Activated CD8-positive, alpha-beta memory T cell treated with anti-CD3 and anti-CD28 coated beads, Interleukin-2, amount 10 ng/mL, durations not matched to agents 7 days and 5 days (primary cell): ENCODE data around the gene SVOP. TPM values are rescaled to one million over a fixed set of nuclear protein-coding genes. Genes with fewer than 3 reads are reported as not detected.
"Not testable (repeated sequence)": the region's sequence is repeated elsewhere in the genome, so short reads cannot be mapped to it uniquely, and the experiment has no call there.

ENCODE experiments used
- ATAC-seq: fragments of 150-1000 bp; cut with Tn5 transposase; one replicate; pipeline ENCODE4 v1.10.0; 2021; ENCODE audit warnings: moderate library complexity
- CTCF ChIA-PET: fragments of 350-600 bp; sonication (Branson Sonifier 250); formaldehyde crosslinking; loops from one replicate; lab custom pipeline; 2021; ENCODE audit warnings: antibody characterized with exemption; lab: Charles Lee
- DNase-seq: peaks from one replicate; pipeline ENCODE4 v3.0.0-alpha.2; 2020
- H3K27ac Mint-ChIP-seq: one replicate; pipeline ENCODE4 v1.8.0; 2021; ENCODE audit warnings: mild to moderate bottlenecking, mixed read lengths
- H3K27me3 Mint-ChIP-seq: one replicate; pipeline ENCODE4 v1.8.0; 2021; ENCODE audit warnings: mixed read lengths
- H3K36me3 Mint-ChIP-seq: one replicate; pipeline ENCODE4 v1.8.0; 2021; ENCODE audit warnings: mild to moderate bottlenecking, mixed read lengths
- H3K4me1 Mint-ChIP-seq: one replicate; pipeline ENCODE4 v1.8.0; 2021; ENCODE audit warnings: mixed read lengths
- H3K4me3 Mint-ChIP-seq: one replicate; pipeline ENCODE4 v1.8.0; 2021; ENCODE audit warnings: mild to moderate bottlenecking, moderate library complexity, mixed read lengths
- H3K9me3 Mint-ChIP-seq: one replicate; pipeline ENCODE4 v1.8.0; 2022; ENCODE audit warnings: low read depth, mixed read lengths
- total RNA-seq, 2 experiments: library from RNA; stranded (reverse); gene quantifications; one replicate each; pipeline ENCODE4 v1.2.3, GENCODE V29; 2021

Gene SVOP, protein sequence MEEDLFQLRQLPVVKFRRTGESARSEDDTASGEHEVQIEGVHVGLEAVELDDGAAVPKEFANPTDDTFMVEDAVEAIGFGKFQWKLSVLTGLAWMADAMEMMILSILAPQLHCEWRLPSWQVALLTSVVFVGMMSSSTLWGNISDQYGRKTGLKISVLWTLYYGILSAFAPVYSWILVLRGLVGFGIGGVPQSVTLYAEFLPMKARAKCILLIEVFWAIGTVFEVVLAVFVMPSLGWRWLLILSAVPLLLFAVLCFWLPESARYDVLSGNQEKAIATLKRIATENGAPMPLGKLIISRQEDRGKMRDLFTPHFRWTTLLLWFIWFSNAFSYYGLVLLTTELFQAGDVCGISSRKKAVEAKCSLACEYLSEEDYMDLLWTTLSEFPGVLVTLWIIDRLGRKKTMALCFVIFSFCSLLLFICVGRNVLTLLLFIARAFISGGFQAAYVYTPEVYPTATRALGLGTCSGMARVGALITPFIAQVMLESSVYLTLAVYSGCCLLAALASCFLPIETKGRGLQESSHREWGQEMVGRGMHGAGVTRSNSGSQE
- total RNA-seq: not detected

DNA sequence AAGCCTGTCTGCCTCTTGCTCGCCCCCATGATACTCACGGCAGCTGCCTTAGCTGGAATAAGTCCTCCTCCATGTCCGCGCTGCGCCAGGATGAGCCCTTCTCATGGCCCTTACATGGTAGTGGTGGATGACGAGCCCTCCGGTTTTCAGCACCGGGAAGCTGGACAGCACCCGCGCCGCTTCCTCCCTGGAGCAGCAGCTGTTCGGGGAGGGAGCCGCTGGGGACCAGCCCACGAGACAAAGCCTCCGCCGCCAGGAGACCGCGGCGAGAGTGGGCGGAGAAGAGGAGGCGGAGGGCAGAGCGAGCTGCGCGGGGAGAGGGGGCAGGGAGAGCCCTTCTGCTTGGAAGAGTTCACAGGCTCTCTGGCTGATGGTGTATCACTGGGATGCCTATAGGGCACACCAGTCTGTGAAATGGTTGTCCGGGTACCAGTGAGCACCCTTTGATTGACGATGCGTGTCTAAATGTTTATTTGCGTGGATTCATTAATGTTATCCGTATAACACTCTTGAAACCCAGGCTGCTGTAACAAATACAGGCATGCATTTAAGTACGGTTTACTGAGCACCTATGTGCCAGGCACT, at the start of gene SVOP:
Gene SVOP, minus strand, starts transcription at position 273 of the 585 bp plus-strand sequence. Its CDS starts 200 bp downstream, at position 73.
- no peaks in the 10 kb centered on the region for H3K9me3 Mint-ChIP-seq
- DNase-seq (peak; percentile 47), ATAC-seq (no peak)
- H3K4me1 Mint-ChIP-seq: no peaks in the 10 kb centered on the region
- no peak within 1 kb of the TSS for H3K27ac Mint-ChIP-seq
- H3K4me3 Mint-ChIP-seq: no peak within 1 kb of the TSS
- CTCF ChIA-PET: no interaction called here
- H3K36me3 Mint-ChIP-seq: no peaks in the 10 kb centered on the region
- peaks cover 30% of the 10 kb centered on the region for H3K27me3 Mint-ChIP-seq

DNA sequence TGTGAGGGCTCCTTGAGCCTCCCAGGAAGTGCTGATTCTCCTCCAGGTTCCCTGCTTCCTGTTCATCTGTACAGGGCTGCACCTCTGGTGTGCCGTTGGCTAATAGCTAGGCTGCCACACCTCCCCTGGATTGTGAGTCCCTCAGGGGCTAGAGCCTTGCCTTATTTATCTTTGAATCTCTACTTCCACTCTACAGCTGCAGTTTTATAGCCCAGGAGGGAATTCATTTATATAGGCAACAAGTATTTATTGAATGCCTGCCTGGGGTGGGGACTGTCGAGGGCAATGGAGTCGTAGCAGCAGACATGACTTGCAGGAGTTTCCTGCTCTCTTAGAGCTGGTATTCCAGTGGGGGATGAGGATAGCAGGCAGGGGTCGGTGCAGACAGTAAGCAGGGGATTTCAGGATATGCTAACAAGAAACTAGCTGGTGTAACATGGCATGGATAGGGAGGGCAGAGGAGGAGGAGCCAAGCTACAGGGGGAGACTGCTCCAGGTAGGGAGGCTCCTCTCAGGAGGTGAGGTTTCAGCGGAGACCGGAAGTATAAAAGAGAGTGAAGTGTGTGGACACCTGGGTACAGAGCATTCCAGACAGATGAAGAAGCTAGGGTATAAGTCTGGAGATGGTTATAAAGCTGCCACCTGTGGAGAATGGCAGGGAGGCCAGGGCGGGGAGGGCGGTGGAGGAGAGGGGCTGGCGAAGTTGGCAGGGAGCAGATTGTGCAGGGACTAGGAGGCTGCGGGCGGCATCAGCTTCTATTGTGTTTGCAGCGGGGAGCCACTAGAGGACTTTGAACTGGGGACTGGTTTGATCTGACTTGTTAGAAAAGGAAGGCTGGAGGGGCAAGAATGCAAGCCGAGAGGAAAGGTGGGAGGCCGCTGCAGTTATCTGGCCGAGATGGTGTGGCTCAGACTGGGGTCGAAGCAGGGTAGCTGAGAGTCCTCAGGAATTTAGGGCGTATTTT, 48.7 kb upstream of the SVOP start:
- CTCF ChIA-PET: interaction anchor here (2.6 kb wide), 1 partner anchor 23 kb away, joined by 11 read pairs; the partner anchor contains the start of gene ALKBH2
- Mint-ChIP-seq H3K4me1 (no peaks in the 10 kb centered on the region), H3K27ac (no peak overlapping the region), H3K27me3 (no peaks in the 10 kb centered on the region), H3K9me3 (no peaks in the 10 kb centered on the region), H3K36me3 (peaks cover 6% of the 10 kb centered on the region), H3K4me3 (no peak overlapping the region)
- ATAC-seq (no peak), DNase-seq (no peak)

DNA sequence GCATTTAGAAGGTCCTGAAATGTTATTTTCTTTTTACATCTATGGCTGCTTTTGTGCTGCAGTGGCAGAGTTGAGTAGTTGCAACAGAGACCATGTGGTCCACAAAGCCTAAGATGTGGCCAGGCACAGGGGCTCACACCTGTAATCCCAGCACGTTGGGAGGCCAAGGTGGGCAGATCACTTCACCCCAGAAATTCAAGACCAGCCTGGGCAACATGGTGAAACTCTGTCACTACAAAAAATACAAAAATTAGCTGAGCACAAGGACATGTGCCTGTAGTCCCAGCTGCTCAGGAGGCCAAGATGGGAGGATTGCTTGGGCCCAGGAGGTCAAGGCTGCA, 45.0 kb upstream of the SVOP start:
- Mint-ChIP-seq H3K27me3 (no peaks in the 10 kb centered on the region), H3K4me3 (no peak overlapping the region), H3K4me1 (peaks cover 3% of the 10 kb centered on the region), H3K9me3 (no peaks in the 10 kb centered on the region), H3K36me3 (peaks cover 2% of the 10 kb centered on the region), H3K27ac (no peak overlapping the region)
- ATAC-seq (no peak), DNase-seq (no peak)
- CTCF ChIA-PET: no interaction called here

DNA sequence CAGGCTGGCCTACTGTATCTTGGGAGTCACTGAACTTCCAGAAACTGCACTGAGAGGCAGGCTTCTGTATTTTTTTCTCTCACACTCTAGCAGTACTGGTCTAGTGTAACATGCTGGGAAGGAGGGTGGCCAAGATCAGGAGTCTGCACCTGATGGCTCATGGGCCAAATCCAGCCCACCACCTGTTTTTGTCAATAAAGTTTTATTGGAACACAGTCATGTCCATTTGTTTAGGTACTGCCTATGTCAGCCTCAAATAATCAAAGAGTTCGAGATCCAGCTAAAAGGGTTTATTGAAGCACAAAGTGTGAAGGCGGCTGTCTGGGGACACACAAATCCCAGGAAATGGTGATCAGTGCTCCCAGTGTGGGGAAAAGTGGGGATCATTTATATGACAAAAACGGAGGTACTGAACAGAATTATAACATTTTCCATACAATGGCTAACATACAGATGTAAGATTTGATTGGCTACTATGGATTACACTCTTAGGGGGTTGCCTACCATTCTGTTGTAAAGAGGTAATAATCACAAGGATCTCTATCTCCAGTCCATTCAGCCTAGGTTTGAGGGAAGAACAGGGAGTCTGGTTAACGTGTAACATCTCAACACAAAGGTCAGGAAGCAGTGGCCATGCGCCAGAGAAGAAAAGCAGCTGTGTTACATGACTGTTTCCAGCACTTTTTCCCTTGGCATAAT, 44.4 kb upstream of the SVOP start:
- peaks cover 2% of the 10 kb centered on the region for H3K36me3 Mint-ChIP-seq
- ATAC-seq (no peak), DNase-seq (no peak)
- no peak overlapping the region for H3K27ac Mint-ChIP-seq
- CTCF ChIA-PET: no interaction called here
- peaks cover 3% of the 10 kb centered on the region for H3K4me1 Mint-ChIP-seq
- H3K9me3 Mint-ChIP-seq: no peaks in the 10 kb centered on the region
- no peaks in the 10 kb centered on the region for H3K27me3 Mint-ChIP-seq
- no peak overlapping the region for H3K4me3 Mint-ChIP-seq

DNA sequence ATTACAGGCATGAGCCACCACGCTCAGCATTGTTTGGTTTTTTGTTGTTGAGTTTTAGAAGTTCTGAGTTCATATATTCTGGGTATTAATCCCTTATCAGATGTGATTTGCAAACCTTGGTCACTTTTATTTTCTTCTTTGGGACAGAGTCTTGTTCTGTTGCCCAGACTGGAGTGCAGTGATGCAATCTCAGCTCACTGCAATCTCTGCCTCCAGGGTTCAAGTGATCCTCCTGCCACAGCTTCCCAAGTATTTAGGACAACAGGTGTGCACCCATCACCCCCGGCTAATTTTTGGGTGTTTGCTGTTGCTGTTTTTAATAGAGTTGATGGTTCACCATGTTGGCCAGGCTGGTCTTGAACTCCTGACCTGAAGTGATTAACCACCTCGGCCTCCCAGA, 43.3 kb upstream of the SVOP start:
- DNase-seq (no peak), ATAC-seq (no peak)
- peaks cover 3% of the 10 kb centered on the region for H3K4me1 Mint-ChIP-seq
- H3K36me3 Mint-ChIP-seq: peaks cover 2% of the 10 kb centered on the region
- H3K27ac Mint-ChIP-seq: no peak overlapping the region
- no peaks in the 10 kb centered on the region for H3K27me3 Mint-ChIP-seq
- H3K9me3 Mint-ChIP-seq: no peaks in the 10 kb centered on the region
- no peak overlapping the region for H3K4me3 Mint-ChIP-seq
- CTCF ChIA-PET: no interaction called here

DNA sequence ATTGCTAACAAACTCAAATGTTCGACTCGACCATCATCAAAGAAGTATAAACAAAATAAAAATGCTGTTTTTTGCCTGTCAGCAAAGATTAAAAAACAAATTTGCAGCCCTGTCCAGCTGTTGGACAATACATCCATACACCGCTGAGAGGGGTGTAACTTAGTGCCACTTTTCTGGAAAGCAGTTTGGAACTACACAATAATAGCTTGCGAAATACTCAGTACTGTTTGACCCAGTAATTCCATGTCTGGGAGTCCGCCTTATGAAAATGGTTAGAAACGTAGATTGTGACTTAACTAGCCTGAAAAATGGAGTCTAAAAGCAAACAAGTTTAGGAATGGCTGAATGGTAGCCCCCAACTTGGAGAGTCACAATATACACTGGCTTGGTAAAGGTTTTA, 37.9 kb upstream of the SVOP start:
- peaks cover 2% of the 10 kb centered on the region for H3K36me3 Mint-ChIP-seq
- ATAC-seq (no peak), DNase-seq (no peak)
- no peaks in the 10 kb centered on the region for H3K9me3 Mint-ChIP-seq
- H3K4me1 Mint-ChIP-seq: peaks cover 9% of the 10 kb centered on the region
- CTCF ChIA-PET: interaction anchor here (3.7 kb wide), 1 partner anchor 35 kb away, joined by 16 read pairs; the partner anchor contains the start of gene ALKBH2
- H3K27me3 Mint-ChIP-seq: no peaks in the 10 kb centered on the region
- no peak overlapping the region for H3K27ac Mint-ChIP-seq
- no peak overlapping the region for H3K4me3 Mint-ChIP-seq

DNA sequence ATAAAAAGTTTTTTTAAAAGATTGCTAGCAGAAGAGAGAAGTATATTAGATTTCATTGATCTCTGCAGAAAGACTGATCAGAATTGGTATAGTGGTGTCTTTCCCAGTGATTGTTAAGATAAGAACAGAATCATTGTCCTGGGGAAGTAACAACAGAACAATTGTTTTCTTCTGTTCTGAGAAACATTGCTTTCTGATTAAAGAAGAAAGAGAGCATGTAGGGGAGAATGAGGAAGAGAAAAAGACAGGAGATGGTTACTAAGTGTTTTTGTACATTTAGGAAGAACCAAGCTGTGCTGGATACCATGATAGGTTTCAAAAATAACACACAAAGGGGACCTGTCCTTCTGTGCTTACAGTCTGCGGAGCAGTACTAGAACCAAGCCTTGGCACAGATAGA, 36.5 kb upstream of the SVOP start:
- peaks cover 8% of the 10 kb centered on the region for H3K4me1 Mint-ChIP-seq

DNA sequence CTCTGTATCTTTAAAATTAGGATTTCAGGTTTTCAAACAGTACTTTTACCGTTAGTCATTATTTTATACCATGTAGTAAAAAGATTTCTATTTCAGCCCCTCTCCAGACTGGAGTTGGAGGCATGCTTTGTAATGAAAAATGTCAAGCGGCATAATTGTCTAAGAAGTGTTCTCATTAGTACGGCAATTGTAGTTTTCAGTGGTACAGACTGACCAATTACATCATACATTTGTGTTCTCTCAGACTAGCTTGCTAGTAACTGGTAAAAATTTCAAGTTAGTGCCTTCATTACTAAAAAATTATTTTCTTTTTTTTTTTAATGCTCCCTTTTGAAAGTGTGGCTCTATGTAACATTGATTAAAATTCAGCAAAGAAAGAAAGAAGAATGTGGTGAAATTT, 36.0 kb upstream of the SVOP start:
- Mint-ChIP-seq H3K4me1 (peaks cover 12% of the 10 kb centered on the region), H3K27me3 (no peaks in the 10 kb centered on the region), H3K9me3 (no peaks in the 10 kb centered on the region), H3K4me3 (no peak overlapping the region), H3K36me3 (peaks cover 2% of the 10 kb centered on the region), H3K27ac (no peak overlapping the region)
- CTCF ChIA-PET: no interaction called here
- DNase-seq (no peak), ATAC-seq (no peak)

More for the DNA sequence above, 36.5 kb upstream of the SVOP start:
- DNase-seq (no peak), ATAC-seq (no peak)
- CTCF ChIA-PET: no interaction called here
- no peaks in the 10 kb centered on the region for H3K9me3 Mint-ChIP-seq
- peaks cover 2% of the 10 kb centered on the region for H3K36me3 Mint-ChIP-seq
- H3K4me3 Mint-ChIP-seq: no peak overlapping the region
- H3K27me3 Mint-ChIP-seq: no peaks in the 10 kb centered on the region
- H3K27ac Mint-ChIP-seq: no peak overlapping the region

DNA sequence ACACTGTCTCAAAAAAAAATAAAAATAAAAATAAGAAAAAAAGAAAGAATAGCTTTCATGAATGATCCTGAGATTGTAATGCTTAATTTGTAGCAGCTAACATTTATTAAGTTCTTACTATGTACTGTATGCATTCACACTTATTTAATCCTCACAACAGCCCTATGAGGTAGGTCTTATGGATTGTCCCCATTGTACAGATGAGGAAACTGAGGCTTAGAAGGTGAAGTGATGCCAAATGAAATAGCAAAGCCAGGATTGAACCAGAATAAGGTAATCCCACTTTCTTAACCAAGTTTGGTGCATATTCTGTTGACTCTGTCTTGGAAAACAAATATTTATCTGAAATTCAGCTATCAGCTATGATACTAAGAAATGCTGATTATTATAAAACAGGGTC, 33.7 kb upstream of the SVOP start:
- peak overlapping the region; percentile 96 for H3K27ac Mint-ChIP-seq
- peaks cover 2% of the 10 kb centered on the region for H3K36me3 Mint-ChIP-seq
- H3K9me3 Mint-ChIP-seq: no peaks in the 10 kb centered on the region
- ATAC-seq: no peak
- CTCF ChIA-PET: interaction anchor here (1.2 to 1.9 kb wide), 4 partner anchors 38 to 436 kb away, joined by 4 to 8 read pairs (median 6); partner anchors contain the start of gene ALKBH2
- H3K4me3 Mint-ChIP-seq: peak overlapping the region; percentile 88
- no peaks in the 10 kb centered on the region for H3K27me3 Mint-ChIP-seq
- peaks cover 14% of the 10 kb centered on the region for H3K4me1 Mint-ChIP-seq
- DNase-seq: no peak

DNA sequence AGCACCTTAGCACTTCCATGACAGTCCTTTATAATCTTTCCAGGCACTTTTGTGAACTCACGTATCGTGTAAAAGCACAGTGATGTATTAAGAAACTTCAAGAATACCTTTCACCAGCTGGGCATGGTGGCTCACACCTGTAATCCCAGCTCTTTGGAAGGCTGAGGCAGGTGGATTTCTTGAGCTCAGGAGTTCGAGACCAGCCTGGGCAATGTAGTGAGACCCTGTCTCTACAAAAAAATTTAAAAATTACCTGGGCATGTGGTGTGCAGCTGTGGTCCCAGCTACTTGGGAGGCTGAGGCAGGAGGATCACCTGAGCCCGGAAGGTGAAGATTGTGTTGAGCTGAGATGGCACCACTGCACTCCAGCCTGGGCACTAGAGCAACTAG, 33.3 kb upstream of the SVOP start:
- Mint-ChIP-seq H3K4me1 (peaks cover 15% of the 10 kb centered on the region), H3K27ac (peak overlapping the region; percentile 96), H3K4me3 (peak overlapping the region; percentile 88)
- DNase-seq, H3K9me3 Mint-ChIP-seq, H3K27me3 Mint-ChIP-seq, H3K36me3 Mint-ChIP-seq: not testable (repeated sequence)
- CTCF ChIA-PET: interaction anchor here (1.2 to 1.9 kb wide), 4 partner anchors 38 to 436 kb away, joined by 4 to 8 read pairs (median 6); partner anchors contain the start of gene ALKBH2
- peak; percentile 4 for ATAC-seq

DNA sequence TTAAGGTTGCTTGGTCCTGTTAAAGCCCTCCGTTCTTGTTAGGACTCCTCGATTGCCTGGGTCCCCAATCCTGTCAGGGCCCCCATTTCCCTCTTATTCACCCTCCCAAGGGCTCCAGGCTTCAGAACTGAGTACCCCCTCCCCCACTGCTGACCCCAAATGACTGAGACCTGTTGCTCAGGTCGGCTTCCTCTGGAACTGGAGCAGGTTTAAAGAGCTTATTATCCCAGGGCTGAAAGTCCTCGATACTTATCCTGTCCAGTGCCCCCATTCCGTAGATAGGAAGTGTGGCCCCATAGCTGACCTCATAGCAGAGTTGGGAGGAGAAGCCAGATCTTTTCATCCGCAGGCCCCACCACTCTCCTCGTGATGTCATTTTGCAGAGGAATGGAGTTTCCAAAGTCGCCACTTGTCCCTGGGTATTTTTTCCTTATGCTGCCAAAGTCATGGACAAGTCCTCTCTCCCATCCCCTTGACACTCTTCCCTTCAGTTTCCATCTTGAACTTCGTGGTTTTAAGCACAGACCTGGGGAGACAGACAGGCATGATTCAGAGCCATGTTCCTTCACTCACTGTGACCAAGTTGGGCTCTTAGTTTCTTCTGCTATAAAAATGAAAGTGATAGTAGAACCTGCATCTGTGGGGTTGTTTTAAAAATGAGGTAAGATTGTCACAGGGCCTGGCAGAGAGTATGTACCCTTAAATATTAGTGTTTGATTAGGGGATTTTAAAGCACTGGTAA, 32.7 kb upstream of the SVOP start:
- CTCF ChIA-PET: interaction anchor here (1.2 to 1.9 kb wide), 4 partner anchors 39 to 435 kb away, joined by 5 to 8 read pairs (median 6); partner anchors contain the start of gene ALKBH2
- peak overlapping the region; percentile 88 for H3K4me3 Mint-ChIP-seq
- no peaks in the 10 kb centered on the region for H3K9me3 Mint-ChIP-seq
- DNase-seq: peak; percentile 60
- no peaks in the 10 kb centered on the region for H3K27me3 Mint-ChIP-seq
- H3K27ac Mint-ChIP-seq: peak overlapping the region; percentile 96
- H3K36me3 Mint-ChIP-seq: peaks cover 3% of the 10 kb centered on the region
- peaks cover 19% of the 10 kb centered on the region for H3K4me1 Mint-ChIP-seq
- peak; percentile 69 for ATAC-seq
